ENCODE data around the gene FLACC1. TPM values are rescaled to one million over a fixed set of nuclear protein-coding genes. Genes with fewer than 3 reads are reported as not detected.
A peak's percentile ranks its signal among the peaks of the same experiment; 100 is the strongest.

The FLACC1 gene
- total and polyA plus RNA-seq, 9 of the 15 experiments (the other 6 are each of a cell fraction or from before 2014, with no cell fraction given): 0.07 to 0.68 (median 0.22) TPM; not detected in 2

GRCh38 chr2:201257956-201258665 lies 99.0 kb downstream of the FLACC1 start (continued):
- TF ChIP-seq, protein P1, sequence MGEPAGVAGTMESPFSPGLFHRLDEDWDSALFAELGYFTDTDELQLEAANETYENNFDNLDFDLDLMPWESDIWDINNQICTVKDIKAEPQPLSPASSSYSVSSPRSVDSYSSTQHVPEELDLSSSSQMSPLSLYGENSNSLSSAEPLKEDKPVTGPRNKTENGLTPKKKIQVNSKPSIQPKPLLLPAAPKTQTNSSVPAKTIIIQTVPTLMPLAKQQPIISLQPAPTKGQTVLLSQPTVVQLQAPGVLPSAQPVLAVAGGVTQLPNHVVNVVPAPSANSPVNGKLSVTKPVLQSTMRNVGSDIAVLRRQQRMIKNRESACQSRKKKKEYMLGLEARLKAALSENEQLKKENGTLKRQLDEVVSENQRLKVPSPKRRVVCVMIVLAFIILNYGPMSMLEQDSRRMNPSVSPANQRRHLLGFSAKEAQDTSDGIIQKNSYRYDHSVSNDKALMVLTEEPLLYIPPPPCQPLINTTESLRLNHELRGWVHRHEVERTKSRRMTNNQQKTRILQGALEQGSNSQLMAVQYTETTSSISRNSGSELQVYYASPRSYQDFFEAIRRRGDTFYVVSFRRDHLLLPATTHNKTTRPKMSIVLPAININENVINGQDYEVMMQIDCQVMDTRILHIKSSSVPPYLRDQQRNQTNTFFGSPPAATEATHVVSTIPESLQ (CRISPR knock-in tag; IDR thresholded peaks at IDR 0.05): no peak
- TF ChIP-seq ZBTB43 (CRISPR knock-in tag; IDR thresholded peaks at IDR 0.05) (no peak), FOXA1 (IDR thresholded peaks at IDR 0.05; ENCODE audit: borderline replicate concordance) (no peak), RCOR1 (IDR thresholded peaks at IDR 0.05; ENCODE audit: borderline replicate concordance in 1 of 2, low read depth in 2 of 2, low read length in 2 of 2) (no peak), ELF4 (CRISPR knock-in tag; IDR thresholded peaks at IDR 0.05) (0 out of 2 replicates have a peak, but pooled peaks have one; percentile 20), ATF7 (IDR thresholded peaks at IDR 0.05) (peak; percentile 43; the same call in 1 of the 2 replicates), CC2D1A (IDR thresholded peaks at IDR 0.05) (no peak), ZNF316 (IDR thresholded peaks at IDR 0.05) (no peak), HDGF (IDR thresholded peaks at IDR 0.05) (no peak), SMAD1 (IDR thresholded peaks at IDR 0.05; ENCODE audit: low read depth, low read length, partially characterized antibody) (no peak), JUND (IDR thresholded peaks at IDR 0.05; ENCODE audit: borderline replicate concordance, low read depth, low read length) (peak; percentile 92), JUND (tag; IDR thresholded peaks at IDR 0.05; ENCODE audit: borderline replicate concordance, low read depth, low read length) (peak; percentile 85; the same call in 2 of the 3 replicates), TFAM (CRISPR knock-in tag; conservative IDR thresholded peaks at IDR 0.05) (no peak), L3MBTL2 (IDR thresholded peaks at IDR 0.05) (peak; percentile 83), ZNF583 (CRISPR knock-in tag; IDR thresholded peaks at IDR 0.05) (no peak), ZNF232 (CRISPR knock-in tag; IDR thresholded peaks at IDR 0.05) (no peak), SUPT5H (IDR thresholded peaks at IDR 0.05) (peak; percentile 49; the same call in 1 of the 2 replicates)
- TF ChIP-seq, protein P2, sequence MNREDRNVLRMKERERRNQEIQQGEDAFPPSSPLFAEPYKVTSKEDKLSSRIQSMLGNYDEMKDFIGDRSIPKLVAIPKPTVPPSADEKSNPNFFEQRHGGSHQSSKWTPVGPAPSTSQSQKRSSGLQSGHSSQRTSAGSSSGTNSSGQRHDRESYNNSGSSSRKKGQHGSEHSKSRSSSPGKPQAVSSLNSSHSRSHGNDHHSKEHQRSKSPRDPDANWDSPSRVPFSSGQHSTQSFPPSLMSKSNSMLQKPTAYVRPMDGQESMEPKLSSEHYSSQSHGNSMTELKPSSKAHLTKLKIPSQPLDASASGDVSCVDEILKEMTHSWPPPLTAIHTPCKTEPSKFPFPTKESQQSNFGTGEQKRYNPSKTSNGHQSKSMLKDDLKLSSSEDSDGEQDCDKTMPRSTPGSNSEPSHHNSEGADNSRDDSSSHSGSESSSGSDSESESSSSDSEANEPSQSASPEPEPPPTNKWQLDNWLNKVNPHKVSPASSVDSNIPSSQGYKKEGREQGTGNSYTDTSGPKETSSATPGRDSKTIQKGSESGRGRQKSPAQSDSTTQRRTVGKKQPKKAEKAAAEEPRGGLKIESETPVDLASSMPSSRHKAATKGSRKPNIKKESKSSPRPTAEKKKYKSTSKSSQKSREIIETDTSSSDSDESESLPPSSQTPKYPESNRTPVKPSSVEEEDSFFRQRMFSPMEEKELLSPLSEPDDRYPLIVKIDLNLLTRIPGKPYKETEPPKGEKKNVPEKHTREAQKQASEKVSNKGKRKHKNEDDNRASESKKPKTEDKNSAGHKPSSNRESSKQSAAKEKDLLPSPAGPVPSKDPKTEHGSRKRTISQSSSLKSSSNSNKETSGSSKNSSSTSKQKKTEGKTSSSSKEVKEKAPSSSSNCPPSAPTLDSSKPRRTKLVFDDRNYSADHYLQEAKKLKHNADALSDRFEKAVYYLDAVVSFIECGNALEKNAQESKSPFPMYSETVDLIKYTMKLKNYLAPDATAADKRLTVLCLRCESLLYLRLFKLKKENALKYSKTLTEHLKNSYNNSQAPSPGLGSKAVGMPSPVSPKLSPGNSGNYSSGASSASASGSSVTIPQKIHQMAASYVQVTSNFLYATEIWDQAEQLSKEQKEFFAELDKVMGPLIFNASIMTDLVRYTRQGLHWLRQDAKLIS (CRISPR knock-in tag; IDR thresholded peaks at IDR 0.05): no peak
- TF ChIP-seq, protein P3, sequence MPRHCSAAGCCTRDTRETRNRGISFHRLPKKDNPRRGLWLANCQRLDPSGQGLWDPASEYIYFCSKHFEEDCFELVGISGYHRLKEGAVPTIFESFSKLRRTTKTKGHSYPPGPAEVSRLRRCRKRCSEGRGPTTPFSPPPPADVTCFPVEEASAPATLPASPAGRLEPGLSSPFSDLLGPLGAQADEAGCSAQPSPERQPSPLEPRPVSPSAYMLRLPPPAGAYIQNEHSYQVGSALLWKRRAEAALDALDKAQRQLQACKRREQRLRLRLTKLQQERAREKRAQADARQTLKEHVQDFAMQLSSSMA (CRISPR knock-in tag; IDR thresholded peaks at IDR 0.05): no peak
- TF ChIP-seq, protein P4, sequence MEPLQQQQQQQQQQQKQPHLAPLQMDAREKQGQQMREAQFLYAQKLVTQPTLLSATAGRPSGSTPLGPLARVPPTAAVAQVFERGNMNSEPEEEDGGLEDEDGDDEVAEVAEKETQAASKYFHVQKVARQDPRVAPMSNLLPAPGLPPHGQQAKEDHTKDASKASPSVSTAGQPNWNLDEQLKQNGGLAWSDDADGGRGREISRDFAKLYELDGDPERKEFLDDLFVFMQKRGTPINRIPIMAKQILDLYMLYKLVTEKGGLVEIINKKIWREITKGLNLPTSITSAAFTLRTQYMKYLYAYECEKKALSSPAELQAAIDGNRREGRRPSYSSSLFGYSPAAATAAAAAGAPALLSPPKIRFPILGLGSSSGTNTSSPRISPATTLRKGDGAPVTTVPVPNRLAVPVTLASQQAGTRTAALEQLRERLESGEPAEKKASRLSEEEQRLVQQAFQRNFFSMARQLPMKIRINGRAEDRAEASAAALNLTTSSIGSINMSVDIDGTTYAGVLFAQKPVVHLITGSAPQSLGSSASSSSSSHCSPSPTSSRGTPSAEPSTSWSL (CRISPR knock-in tag; IDR thresholded peaks at IDR 0.05; ENCODE audit: borderline replicate concordance): no peak
